Measurements from ENCODE around the gene A3GALT2.

- TF ChIP-seq SIN3A (IDR thresholded peaks at IDR 0.05; ENCODE audit: borderline replicate concordance, insufficient read depth, low read length) (no peak), TAF1 (IDR thresholded peaks at IDR 0.05; ENCODE audit: borderline replicate concordance, insufficient read depth, low read length) (no peak), REST (IDR thresholded peaks at IDR 0.05; ENCODE audit: insufficient read depth in 1 of 2, low read depth in 2 of 2, low read length in 2 of 2) (no peak), POLR2AphosphoS5 (IDR thresholded peaks at IDR 0.05; ENCODE audit: low read depth, low read length) (no peak), FOXP2 (optimal IDR thresholded peaks at IDR 0.05; ENCODE audit: borderline replicate concordance, extremely low read depth, extremely low read length, insufficient read depth) (no peak)
Observed at GRCh38 chr1:33343539-33343938, 22.6 kb upstream of the A3GALT2 start.
